Activated gamma-delta T cell (primary cell): ENCODE data around the gene ZNF358.

Source experiments
- DNase-seq: peaks from one replicate; lab custom pipeline; 2025; lab: John Stamatoyannopoulos, UW
- total RNA-seq, 2 donors: gene quantifications; one replicate each; lab custom pipeline; 2026; lab: John Stamatoyannopoulos, UW

Gene ZNF358
- total RNA-seq = 5.0 to 5.9 reads per million in 2 donors

DNA sequence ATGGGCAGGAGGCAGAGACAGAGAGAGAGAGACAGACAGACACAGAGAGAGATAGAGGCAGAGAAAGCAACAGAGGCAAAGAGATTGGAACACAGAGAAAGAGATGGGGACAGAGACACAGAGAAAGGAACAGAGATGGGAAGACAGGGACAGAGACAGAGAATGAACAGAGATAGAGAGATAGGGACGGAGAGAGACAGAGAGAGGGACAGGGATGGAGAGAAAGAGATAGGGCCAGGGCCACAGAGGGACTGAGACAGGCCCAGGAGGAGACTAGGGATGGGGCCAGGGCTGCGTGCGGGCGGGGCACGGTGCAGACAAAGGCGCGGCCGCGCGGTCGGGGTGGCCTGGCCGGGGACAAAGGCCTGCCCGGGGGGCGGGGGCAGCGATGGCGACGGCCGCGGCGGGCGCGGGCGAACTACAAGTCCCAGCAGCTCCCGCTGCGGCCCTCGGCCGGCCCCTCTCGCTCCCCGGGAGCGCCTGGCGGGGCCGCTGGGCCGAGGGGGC is at the start of gene ZNF358:
TSS of gene ZNF358 (plus strand) at position 459 of the 507 bp plus-strand sequence. CDS start 3,140 bp downstream, outside the sequence.
- no peak for DNase-seq

DNA sequence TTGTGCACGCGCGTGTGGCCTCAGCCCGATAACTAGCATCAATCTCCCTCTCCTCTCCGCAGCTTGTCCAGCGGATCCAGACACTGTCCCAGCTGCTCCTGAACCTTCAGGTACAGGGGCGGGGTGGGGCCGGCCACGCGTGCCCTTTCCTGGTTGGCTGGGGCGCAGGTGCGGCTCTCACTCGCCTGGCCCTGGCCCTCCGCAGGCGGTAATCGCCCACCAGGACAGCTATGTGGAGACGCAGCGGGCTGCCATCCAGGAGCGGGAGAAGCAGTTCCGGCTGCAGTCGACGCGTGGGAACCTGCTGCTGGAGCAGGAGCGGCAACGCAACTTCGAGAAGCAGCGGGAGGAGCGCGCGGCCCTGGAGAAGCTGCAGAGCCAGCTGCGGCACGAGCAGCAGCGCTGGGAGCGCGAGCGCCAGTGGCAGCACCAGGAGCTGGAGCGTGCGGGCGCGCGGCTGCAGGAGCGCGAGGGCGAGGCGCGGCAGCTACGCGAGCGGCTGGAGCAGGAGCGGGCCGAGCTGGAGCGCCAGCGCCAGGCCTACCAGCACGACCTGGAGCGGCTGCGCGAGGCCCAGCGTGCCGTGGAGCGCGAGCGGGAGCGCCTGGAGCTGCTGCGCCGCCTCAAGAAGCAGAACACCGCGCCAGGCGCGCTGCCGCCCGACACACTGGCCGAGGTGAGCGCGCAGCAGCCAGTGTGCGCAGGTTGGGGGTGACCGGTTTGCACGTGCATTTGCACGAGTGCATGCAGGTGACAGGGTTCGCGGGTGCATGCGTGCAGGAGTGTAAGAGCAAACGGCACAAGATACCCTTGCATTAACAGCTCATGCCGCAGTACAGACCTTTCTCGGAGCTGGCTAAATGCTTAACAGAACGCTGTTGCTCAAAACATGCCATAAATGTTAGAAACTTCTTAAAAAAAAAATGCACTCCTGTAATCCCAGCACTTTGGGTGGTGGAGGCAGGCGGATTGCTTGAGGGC is 48.6 kb upstream of the ZNF358 start:
- no peak for DNase-seq

DNA sequence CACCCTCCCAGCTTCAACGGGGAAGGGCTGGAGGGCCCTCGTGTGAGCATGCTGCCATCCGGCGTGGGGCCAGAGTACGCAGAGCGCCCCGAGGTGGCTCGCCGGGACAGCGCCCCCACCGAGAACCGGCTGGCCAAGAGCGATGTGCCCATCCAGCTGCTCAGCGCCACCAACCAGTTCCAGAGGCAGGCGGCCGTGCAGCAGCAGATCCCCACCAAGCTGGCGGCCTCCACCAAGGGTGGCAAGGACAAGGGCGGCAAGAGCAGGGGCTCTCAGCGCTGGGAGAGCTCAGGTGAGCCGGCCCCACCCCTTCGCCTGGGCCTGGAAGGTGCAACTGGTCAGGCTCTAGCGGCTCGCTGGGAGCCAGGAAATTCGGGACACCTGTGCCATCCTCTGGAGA is 47.1 kb upstream of the ZNF358 start:
- DNase-seq = no peak

- no peak for DNase-seq
Measured at GRCh38 chr19:7469669-7470285, 46.1 kb upstream of the ZNF358 start.

DNA sequence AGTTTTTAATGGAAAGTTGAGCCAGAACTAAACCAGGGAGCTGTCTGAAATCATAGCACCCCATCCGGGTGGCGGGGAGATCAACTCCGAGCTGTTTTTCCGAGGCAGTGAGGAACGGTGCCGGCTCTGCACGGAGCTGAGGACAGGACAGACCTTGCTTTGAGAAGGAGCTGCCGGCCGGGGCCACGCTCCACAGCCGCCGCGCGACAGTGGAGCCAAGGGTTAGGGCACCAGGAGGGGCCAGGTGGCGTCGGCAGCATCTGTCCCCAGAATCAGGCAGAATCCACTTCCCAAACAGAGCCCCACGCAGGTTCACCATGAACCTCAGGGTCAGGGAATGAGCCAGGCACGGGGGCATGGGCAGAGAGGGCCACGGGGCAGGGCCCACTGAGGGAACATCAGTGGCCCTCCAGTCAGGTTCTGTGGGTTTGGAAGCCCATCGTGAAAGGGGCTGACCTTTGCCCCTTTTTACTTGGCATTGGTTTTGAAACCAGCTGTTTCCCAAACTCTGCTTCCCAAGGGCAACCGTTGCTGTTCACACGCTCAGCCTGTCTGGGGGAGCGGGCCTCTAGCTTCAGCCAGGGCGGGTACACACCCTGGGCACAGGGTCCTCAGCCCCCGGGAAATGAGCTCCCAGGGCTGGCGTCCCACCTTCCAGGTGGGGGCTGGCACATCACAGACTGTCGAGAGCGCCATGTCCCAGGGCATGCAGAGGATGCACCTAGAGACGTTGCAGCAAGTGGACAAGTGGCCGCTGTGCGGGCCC is 45.2 kb upstream of the ZNF358 start:
- no peak for DNase-seq

DNA sequence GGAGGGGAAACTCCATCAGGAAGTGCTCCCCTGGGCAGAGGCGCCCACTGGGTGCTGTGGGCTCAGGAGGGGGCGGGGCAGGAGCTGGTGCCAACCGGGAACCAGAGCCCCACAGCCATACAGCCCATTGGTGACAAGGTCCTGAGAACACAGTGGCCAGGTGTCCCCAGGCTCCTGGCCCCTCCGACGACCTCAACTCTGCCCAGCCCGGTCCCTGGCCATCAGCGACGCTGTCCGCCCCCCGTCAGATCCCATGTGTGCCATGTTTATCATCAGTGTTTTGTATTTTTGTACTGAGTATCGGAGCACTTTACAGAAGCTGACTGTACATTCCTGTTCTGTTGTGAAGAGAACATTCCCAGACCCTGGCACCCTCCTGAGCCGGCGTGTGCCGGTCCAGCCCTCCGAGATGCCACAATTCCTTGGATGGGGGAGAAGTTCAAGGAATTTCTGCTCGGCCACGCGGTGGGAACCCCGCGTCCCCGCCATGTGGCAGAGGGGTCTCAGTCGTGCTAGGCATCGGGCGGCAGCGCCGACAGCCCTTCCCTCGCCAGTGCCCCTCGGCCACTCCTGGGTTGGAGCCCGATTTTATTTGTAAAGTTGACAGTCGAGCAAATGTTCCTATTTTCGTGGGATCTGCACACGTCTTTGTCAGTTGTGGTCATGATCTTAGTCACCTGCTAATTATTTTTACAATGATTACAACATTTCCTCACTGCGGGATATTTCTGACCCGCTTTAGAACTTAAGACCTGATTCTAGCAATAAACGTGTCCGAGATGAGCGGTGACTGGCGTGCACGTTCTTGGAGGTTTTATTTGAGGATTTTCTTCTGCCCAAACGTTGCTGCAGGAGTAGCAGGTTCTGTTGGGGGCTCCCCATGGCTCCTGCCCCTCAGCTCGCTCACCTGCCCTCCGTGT is 43.9 kb upstream of the ZNF358 start:
- DNase-seq = no peak

- no peak for DNase-seq
Measured at GRCh38 chr19:7475665-7476064, 40.2 kb upstream of the ZNF358 start.

GRCh38 chr19:7476241-7476640 is 39.7 kb upstream of the ZNF358 start:
- no peak for DNase-seq

DNA sequence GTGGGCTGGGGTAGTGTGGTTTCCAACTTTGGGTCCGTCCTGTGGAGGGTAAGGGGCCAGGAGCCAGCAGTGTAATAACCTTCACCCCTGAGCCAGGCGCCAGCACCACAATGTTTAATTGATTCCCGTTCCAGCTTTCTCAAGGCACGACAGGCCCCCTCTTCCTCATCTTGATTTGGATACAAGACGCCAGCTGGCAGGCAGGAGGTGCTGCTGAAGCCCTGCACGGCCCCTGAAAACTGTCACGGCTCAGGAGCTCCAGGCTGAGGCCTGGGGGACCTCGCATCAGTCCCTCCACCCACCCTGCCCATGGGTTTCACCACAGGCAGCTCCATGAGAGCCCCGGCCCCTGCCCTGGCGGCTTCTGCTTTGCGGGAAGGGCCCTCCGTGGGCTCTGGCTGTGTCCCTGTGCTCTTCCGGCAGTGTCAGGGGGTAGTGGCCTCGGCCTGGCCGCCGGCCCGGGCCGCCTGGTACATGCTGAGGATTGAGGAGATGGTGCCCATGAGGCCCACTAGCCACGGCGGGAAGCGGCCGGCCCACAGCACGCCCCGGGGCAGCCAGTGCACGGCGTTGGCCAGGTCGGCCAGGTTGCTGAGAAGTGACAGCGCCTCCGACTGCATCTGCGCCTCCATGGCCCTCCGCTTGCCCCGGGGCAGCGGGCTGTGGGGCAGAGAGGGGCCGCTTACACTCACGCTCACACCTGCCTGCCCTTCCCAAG is 39.0 kb upstream of the ZNF358 start:
- no peak for DNase-seq

GRCh38 chr19:7477758-7478157 is 38.1 kb upstream of the ZNF358 start:
- no peak for DNase-seq

GRCh38 chr19:7478173-7478842 is 37.6 kb upstream of the ZNF358 start:
- no peak for DNase-seq

GRCh38 chr19:7478843-7479227 is 37.1 kb upstream of the ZNF358 start:
- no peak for DNase-seq

DNA sequence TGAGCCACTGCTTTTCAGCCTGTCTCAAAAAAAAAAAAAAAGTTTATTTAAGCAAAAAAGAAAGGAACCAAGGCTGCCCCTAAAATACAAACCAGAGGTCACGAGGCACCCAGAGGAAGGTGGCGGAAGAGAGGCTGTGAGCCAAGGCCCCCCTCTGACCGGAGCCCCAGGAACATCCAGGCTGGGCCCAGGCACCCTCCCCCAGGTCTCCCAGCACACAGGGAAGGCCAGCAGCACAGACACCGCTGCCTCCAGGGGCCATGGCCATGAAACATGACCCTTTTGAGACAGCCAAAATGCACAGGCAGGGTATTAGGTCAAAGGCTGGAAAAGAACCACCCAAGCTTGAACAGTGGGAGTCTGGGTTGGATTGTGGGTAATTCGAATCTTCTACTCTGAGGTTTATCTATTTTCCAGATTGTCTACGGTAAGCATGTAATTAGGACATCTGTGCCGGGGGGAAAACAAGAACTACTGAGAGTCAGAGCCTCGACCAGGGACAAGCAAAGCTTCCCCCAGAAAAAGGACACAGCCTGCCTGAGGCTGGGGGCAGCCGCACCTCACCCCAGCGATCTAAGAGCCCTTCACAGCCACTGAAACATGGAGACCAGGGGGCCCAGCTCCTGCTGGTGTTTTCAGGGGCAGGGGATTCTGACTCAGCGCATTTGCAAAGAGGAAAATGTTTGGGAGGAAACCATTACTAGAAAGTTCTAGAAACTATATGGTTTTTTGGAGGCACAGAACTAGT is 35.5 kb upstream of the ZNF358 start:
- DNase-seq = no peak

- DNase-seq = no peak
Measured at GRCh38 chr19:7480970-7481255, 35.0 kb upstream of the ZNF358 start.

- DNase-seq = no peak
Measured at GRCh38 chr19:7482584-7483439, 33.1 kb upstream of the ZNF358 start.

DNA sequence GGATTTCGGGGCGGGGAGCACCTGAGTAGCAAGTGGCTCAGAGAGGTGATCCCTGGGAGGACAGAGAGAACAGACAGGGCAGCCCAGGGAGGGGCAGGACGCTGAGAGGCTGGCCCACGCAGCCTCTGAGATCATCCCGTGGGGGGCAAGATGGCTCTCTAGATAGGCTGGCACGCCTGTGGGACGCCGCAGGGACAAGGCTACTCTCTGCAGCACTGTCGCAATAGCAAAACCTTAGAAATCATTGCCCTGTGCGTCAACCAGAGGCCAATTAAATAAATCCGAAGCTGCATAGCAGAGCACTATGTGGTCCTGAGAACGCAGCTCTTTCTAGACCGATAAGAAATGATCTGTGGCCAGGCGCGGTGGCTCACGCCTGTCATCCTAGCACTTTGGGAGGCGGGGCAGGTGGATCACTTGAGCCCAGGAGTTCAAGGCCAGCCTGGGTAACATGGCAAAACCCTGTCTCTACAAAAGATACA is 32.1 kb upstream of the ZNF358 start:
- no peak for DNase-seq

DNA sequence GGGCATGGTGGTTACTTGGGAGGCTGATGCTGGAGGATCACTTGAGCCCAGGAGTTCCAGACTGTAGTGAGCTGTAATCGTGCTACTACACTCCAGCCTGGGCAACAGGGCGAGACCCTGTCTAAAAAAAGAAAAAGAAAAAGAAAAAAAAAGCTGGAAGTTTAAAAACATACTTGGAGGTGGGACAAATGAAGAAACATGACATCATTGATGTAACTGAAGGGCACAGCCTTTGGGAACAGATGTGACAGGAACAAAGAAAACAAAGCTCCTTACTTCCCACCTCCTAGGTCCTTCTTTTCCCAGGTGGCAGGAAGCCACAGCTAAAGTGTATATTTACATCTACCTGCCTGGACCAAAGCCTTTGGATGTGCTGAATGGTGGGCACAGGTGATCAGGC is 29.0 kb upstream of the ZNF358 start:
- DNase-seq = no peak

DNA sequence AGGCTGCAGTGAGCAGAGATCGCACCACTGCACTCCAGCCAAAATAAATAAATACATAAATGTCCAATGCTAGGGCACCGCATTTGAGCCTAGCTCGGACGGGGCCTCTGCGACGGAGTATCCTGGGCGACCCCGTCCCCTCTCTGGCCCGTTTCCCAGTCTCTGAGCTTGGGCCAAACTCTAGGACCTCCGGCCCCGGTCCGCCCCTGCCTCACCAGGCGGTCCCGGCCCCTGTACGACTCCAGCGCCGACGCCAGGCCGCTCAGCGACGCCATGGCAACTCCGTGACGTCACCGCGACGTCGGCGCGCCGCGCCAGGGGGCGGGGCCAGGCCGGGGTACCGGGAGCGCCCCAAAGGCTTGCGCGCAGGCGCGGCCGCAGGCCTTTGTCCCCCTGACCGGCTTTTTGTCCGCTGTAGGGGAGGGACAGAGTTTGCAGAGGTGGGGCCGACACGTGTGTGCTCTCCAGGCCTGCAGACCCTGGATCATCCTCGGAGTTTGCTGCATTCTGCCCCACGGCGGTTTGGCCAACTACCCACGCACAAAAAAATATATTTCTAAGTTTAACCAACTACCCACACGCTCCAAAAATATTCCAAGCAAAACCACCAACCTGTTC is 27.1 kb upstream of the ZNF358 start, which contains the start of gene PEX11G:
TSS of gene PEX11G (minus strand) at position 300 of the 618 bp plus-strand sequence. CDS start at position 275, 25 bp downstream.
- DNase-seq = peak; percentile 87
